ENCODE measurements around the gene QPRT.

DNA sequence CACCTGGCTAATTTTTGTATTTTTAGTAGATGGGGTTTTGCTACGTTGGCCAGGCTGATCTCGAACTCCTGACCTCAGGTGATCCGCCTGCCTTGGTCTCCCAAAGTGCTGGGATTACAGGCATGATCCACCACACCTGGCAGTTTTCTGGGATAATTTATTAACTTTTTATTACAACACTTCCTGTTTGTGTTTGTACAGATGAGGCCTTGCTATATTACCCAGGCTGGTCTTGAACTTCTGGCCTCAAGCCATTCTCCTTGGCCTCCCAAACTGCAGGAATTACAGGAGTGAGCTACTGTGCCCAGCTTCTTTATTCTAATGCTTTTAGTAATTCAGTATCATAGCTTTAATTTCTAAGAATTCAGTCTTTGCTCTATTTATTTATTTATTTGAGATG lies 32.0 kb upstream of the QPRT start:
- TF ChIP-seq, protein P1, sequence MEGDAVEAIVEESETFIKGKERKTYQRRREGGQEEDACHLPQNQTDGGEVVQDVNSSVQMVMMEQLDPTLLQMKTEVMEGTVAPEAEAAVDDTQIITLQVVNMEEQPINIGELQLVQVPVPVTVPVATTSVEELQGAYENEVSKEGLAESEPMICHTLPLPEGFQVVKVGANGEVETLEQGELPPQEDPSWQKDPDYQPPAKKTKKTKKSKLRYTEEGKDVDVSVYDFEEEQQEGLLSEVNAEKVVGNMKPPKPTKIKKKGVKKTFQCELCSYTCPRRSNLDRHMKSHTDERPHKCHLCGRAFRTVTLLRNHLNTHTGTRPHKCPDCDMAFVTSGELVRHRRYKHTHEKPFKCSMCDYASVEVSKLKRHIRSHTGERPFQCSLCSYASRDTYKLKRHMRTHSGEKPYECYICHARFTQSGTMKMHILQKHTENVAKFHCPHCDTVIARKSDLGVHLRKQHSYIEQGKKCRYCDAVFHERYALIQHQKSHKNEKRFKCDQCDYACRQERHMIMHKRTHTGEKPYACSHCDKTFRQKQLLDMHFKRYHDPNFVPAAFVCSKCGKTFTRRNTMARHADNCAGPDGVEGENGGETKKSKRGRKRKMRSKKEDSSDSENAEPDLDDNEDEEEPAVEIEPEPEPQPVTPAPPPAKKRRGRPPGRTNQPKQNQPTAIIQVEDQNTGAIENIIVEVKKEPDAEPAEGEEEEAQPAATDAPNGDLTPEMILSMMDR (IDR thresholded peaks at IDR 0.05; ENCODE audit: low read depth, low read length, poor library complexity, severe bottlenecking) = no peak
- TF ChIP-seq EZH2phosphoT487 (IDR thresholded peaks at IDR 0.05; ENCODE audit: borderline replicate concordance, low read length) = no peak

Measured in DOHH2 (cell line).